Left cardiac atrium (tissue), 4 donors: ENCODE data around the gene CYP2C19. TPM values are rescaled to one million over a fixed set of nuclear protein-coding genes. Genes with fewer than 3 reads are reported as not detected.
"Not testable (repeated sequence)": the region's sequence is repeated elsewhere in the genome, so short reads cannot be mapped to it uniquely, and the experiment has no call there.

Source experiments
- ATAC-seq, 2 donors: fragments of 200-7000 bp; cut with Tn5 transposase; one replicate each; pipeline ENCODE4 v1.9.1; 2020; ENCODE audit warnings: mild to moderate bottlenecking in 2 of 2, moderate library complexity in 2 of 2
- DNase-seq: peaks from one replicate; pipeline ENCODE4 v3.0.0-alpha.2; 2020
- intact Hi-C, 2 donors: fragments of 100-400 bp; cut with DNase I; formaldehyde crosslinking; loops; one replicate each; pipeline versions ENCODE4 v1.14.1 to v1.15.1; 2022 to 2023
- total RNA-seq, 2 donors: library from RNA; stranded (reverse); fragmentation: NEBNext Ultra II Directional; extraction: Animal tissue kit (Norgen Biotek cat#: 25700); gene quantifications; one replicate each; pipeline ENCODE4 v1.2.1, GENCODE V29; 2021
- donor health status: DM: no; HTN: yes; CAD: no.
- donor health status: DM: no; HTN: yes; CAD: no; lungs with severe emphysema.
- donor health status: DM: yes; HTN: yes; CAD: no.
- donor health status: Dilated cardiomyopathy.

CYP2C19 gene
- total RNA-seq, 2 donors from 2014 or later = 0.15 to 0.21 TPM

DNA sequence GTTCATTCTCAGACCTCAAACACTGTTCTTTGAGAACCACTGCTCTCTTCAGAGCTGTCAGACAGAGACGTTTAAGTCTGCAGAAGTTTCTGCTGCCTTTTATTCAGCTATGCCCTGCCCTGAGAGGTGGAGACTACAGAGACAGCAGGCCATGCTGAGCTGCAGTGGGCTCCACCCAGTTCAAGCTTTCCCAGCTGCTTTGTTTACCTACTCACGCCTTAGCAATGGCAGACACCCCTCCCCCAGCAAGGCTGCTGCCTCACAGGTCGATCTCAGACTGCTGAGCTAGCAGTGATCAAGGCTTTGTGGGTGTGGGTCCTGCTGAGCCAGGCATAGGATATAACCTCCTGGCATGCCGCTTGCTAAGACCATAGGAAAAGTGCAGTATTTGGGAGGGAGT lies 95.5 kb downstream of the CYP2C19 start:
- ATAC-seq (no peak), DNase-seq (no peak)
- intact Hi-C loops = no loop called here

DNA sequence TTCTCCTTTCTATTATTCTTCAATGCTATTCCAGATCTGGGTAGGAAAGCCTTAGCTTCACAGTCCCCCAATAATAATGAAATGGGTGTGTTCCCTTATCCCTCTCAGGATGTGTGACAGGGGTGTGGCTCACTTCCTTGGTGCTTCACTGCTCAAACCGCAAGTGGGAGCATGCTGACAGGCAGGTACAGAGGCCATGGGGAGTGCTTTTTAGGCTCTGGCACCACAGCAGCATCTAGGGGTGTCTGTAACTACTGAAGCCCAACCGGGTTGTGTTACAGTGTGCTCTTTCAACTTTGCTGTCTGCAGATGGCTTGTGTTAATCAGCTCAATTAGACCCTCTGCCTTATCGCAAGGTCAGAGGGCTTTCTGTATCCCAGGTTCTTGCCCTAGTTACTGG lies 96.6 kb downstream of the CYP2C19 start:
- no peak for DNase-seq
- intact Hi-C loops = no loop called here
- ATAC-seq = no peak

DNA sequence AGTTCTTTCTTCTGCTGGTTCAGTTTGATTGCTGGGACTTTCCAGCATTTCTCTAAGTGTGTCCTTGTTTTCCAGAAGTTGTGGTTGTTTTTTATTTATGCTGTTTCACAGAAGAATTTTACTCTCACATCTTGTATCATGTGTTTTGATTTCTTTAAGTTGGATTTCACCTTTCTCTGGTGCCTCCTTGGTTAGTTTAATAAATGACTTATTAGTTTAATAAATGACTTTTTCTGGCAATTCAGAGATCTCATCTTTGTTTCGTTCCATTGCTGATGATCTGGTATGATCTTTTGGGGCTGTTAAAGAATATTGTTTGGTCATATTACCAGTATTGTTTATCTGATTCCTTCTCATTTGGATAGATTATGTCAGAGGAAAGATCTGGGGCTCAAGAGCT lies 116.2 kb downstream of the CYP2C19 start:
- DNase-seq (no peak), ATAC-seq (no peak)
- intact Hi-C loops = no loop called here

DNA sequence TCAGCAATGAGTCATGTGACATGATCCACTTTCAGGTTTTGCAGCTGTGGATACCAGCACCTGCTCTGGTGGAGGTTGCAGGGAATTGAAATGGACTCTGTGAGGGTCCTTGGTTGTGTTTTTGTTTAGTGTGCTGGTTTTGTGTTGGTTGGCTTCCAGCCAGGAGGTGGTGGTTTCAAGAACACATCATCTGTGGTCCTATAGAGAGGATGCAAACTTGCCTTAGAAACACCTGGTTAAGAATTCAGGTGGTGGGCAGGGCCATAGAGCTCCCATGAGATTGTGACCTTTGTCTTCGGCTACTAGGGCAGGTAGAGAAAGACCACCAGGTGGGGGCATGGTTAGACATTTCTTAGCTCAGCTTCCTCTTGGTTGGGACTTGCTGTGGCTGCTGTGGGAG lies 116.7 kb downstream of the CYP2C19 start:
- ATAC-seq (no peak), DNase-seq (no peak)
- intact Hi-C loops = no loop called here

DNA sequence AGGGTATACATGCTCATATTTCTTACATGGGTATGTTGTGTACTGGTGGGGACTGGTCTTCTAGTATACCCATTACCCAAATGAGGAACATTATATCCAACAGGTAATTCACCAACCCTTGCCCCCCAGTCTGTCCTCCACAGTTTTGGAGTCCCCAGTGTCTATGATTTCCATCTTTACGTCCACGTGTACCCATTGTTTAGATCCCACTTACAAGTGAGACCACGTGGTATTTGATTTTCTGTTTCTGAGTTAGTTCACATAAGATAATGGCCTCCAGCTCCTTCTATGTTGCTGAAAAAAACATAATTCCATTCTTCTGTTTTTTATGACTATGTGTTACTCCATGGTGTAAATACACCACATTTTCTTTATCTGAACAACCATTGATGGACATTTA lies 126.6 kb downstream of the CYP2C19 start:
- DNase-seq = no peak
- ATAC-seq = no peak
- intact Hi-C loops = no loop called here

DNA sequence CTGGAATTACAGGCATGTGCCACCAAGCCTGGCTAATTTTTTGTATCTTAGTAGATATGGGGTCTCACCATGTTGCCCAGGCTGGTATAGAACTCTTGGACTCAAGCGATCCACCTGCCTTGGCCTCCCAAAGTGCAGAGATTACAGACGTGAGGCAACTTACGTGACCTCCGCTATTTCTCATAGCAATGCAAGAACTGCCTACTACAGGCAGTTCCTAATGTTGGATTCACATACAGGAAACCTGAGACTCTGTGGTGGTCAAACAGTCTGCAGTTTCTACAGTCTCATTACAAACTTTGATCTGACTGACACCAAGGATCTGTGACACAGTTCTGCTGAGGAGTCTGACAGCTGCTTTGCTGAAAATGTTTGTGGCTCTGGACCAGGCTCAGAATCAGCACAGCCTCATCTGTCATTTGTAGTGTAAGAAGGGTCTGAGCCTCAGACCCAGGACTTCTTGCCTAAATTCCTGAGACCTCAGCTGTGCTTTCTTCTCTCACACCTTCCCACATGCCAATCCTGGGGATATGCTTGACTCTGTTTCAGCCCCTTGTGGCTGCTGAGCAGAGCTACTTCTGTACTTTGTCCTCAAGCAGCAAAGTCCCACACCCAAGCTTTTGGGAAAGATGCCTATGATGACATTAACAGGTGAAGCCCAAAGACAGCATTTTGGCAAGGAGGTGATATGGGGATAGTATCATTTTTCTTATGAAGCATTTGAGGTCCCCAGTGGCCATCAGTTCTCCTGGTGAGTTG lies 128.0 kb downstream of the CYP2C19 start:
- ATAC-seq (no peak), DNase-seq (no peak)
- intact Hi-C loops = no loop called here

DNA sequence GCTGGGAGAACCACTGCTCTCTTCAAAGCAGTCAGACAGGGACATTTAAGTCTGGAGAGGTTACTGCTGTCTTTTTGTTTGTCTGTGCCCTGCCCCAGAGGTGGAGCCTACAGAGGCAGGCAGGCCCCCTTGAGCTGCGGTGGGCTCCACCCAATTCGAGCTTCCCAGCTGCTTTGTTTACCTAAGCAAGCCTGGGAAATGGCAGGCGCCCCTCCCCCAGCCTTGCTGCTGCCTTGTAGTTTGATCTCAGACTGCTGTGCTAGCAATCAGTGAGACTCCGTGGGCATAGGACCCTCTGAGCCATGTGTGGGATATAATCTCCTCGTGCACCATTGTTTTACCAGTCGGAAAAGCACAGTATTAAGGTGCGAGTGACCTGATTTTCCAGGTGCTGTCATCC lies 135.9 kb downstream of the CYP2C19 start:
- DNase-seq, intact Hi-C loops, ATAC-seq: not testable (repeated sequence)

DNA sequence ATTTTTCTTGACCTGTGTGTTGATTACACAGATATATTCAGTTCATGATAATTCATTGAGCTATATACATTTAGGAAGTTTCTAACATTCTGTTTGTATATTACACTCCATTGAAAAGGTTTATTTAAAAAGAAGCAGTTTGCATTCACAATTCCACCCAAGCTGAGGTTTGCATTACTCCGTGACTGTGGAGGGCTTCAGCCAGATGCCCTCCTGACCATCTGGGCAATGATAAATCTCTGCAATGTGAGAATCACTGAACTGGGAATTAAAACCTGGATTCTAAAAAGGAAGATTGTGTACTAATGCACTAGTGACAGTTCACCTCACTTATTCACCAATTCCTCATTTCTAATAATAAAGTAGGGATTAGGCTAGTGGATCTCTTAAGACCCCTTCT lies 139.6 kb downstream of the CYP2C19 start:
- intact Hi-C loops = no loop called here
- ATAC-seq (no peak), DNase-seq (no peak)

DNA sequence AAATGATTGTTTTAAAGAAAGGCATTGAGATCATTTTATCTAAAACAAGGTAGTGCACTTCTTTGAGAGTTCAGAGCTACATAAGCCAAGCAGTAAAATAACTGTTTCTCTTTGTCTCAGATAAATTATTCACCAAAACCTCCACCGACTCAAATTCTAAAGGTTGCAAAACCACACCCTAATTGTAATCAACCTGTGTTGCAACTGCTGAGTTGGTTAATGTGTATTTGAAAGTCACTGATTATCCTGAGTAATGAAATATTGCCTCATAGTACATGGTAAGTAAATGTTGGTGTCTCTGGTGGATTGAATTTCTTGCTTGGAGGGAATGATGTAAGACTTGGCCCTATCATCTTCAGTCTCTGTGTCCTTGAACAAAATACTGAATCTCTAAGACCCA lies 140.1 kb downstream of the CYP2C19 start:
- DNase-seq (no peak), ATAC-seq (peak in 1 of 2 donors; percentile 43)
- intact Hi-C loops = no loop called here

Other genes starting within 250 kb of the CYP2C19 start
- gene HELLS, start 216.9 kb upstream of the CYP2C19 start, total RNA-seq = 1 to 10 TPM; 3.2 to 3.5 TPM
- gene CYP2C18, start 79.0 kb upstream of the CYP2C19 start, total RNA-seq = under 1 TPM in 1 of 2 donors, not detected in 1; 0.15 TPM
- gene CYP2C9, start 176.0 kb downstream of the CYP2C19 start, total RNA-seq = under 1 TPM in 1 of 2 donors, not detected in 1; 0.18 TPM